Measurements from ENCODE around the gene RGS7.
"Not testable (repeated sequence)": the region's sequence is repeated elsewhere in the genome, so short reads cannot be mapped to it uniquely, and the experiment has no call there.

Gene RGS7

GRCh38 chr1:241271427-241271826 is 85.6 kb downstream of the RGS7 start:
- no peak for DNase-seq (ENCODE audit: low read depth)

DNA sequence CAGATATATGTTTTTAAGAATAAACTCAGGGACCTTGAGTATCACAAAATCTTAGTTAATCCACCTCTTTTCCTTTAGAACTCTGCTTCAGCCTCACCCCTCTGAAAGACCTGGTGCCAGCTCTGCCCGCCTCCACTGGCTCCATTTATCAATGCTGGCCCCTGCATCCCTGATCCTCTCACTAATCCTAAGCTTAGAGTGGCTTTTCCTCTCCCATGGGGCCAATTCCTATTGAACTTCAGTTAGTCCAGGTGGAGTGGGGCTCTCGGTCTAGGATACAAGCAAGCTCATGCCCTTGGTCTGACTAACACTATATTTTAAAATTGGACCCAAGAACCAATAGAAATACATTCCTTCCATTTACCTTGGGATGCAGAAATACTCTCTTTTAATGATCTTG is 87.0 kb downstream of the RGS7 start:
- DNase-seq (ENCODE audit: low read depth), result no peak

DNA sequence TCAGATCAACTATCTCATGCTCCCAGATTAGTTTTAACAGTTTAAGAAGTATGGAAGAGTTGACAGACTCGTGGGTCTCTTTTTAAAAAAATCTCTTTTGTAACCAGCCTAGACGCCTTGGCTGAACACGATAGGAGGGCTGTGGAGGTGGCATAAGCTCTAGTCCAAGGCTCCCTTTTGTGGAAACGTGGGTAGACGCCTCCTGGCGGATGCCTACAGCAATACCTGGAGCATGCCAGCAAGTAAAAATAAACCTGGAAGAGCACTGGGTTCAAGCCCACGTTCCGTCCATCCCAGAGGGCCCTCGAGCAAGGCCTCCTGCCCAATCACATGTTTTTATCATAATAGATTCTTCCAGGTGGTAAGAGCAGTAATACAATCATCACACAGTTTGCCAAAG is 87.9 kb downstream of the RGS7 start:
- DNase-seq (ENCODE audit: low read depth), result no peak

DNA sequence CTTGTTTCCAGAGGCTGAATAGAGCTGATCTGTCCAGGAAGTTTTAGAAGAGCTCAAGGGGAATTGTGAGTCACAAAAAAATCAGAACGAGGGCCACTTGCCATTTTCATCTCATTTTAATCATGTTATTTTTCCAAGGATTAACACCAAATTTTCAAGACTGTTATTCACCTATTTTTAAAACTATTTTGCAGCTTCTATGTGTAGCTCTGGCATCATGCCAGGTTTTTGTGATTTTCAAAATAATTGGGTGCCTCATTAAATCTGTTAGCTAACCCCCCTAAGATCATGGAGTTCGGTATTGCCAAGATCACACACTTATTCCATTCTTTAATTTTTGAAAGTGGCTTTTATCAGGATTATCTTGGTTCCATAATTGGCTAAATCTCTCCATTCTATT is 90.9 kb downstream of the RGS7 start:
- no peak for DNase-seq (ENCODE audit: low read depth)

DNA sequence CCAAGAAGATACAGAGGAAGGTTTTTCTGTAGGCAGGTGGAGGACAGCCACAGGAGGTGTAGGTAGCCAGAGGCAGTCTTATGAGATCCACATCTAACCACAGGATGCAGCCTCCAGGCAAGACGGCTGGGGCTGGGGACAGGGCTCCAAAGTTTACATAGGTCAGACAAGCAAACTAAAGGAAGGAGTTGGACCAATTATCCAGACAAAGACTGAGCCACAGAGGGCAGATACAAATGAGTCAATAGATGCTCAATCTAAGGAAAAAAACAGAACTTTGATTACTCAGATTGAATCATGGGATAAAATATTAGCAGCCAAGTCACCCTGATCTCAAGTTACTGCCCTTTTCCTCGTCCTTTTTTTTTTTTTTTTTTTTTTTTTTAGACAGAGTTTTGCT is 91.6 kb downstream of the RGS7 start:
- DNase-seq (ENCODE audit: low read depth), result peak; percentile 26

- DNase-seq (ENCODE audit: low read depth), result no peak
Measured at GRCh38 chr1:241263346-241263745, 93.7 kb downstream of the RGS7 start.

- peak; percentile 28 for DNase-seq (ENCODE audit: low read depth)
Measured at GRCh38 chr1:241253471-241253870, 103.5 kb downstream of the RGS7 start.

DNA sequence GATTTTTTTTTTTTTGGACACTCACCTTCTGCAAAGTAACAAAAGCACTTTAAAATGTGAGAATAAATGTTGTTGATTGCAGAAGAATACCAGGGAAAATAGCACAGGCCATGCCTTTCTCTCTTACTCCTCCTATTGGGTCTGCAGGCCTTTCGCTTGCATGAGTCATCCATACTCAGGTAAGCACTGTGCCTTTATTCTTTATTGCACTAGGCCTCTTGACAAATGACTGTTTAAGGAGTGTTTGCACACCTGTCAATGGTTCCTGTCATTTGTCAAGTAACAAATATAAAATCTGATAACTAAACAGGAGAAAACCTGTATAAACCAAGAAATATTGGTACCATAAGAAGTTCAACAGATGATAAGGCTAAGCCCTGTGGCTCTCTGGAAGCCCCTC is 106.5 kb downstream of the RGS7 start:
- no peak for DNase-seq (ENCODE audit: low read depth)

DNA sequence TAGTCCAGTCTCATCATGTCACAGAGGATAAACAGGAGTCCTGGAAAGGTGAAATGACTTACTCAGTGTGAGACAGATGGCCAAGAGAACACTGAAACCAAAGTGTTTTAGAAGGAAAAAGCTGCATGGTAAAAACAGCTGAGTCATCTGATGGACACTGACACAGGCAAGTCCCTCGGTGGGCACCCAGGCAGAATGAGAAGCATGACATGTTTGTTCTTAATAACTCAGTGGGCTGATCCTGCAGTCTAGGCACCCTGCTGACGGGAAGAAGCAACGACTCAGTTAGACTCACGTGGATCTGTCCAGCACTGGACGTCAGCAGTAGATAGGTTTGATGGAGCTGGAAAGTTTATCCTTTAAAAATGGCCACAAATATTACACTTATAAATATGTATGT is 116.9 kb downstream of the RGS7 start:
- DNase-seq (ENCODE audit: low read depth), result no peak

GRCh38 chr1:241237873-241238272 is 119.1 kb downstream of the RGS7 start:
- no peak for DNase-seq (ENCODE audit: low read depth)

DNA sequence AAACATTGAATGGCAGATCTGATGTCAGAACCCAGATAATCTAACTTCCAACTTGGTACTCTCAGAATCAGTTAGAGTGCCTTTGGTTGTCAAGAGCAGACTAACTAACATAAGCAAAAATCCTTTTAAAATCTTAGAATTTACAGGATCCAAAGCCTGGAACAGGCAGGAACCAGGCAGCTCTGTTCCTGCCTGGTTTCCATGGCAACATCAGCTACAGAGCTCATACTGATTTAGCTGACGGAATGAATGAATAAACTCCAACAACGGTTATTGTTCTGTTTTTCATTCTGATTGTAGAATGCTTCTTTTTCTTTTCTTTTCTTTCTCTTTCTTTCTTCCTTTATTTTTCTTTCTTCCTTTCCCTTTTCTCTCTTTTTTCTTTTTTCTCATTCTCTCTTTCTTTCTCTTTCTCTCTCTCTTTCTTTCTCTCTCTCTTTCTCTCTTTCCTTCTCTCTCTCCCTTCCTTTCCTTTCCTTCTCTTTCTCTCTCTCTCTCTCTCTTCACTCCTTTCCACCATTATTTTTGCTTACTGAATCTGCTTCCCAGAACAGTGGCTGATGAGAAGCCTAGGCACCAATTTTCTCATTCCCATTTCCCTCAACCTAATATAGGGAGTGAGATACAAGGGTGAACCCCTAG is 121.6 kb downstream of the RGS7 start:
- no peak for DNase-seq (ENCODE audit: low read depth)

GRCh38 chr1:241229711-241230110 is 127.3 kb downstream of the RGS7 start:
- DNase-seq (ENCODE audit: low read depth), result no peak

DNA sequence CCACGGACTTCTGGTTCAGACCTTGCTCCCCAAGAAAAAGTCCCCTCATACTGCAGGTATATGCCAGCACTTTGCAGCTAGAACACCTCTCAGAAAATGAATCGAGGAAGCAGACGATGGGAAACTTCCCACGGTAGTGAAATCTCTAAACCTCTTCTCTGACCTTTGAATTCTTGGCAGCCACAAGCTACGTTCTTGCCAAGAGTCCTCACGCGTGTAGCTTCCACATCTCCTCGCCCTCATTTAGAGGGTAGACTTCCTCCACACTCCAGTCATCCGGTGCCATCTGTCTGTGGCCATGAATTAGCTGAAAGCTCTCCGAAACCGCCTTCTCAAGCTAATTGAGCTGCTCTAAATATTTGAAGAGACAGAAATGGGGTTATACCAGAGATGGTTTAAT is 127.8 kb downstream of the RGS7 start:
- no peak for DNase-seq (ENCODE audit: low read depth)

DNA sequence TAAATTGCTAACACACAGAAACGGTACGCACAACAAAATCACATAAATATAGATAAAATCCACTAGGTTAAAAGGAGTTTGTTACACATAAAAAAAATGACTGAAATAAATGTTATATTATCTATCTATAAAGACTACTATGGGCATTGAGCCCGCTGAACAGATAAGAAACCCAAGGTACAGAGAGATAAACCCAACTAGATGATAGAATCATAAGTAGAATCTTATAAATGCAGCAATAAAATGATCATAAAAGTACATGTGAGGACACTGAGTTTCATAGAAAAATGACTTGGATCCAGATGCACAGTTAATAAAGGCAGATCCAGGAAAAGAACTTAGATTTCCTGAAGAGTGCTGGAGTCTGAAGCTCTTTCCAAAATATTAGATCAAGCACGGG is 128.7 kb downstream of the RGS7 start:
- DNase-seq (ENCODE audit: low read depth), result no peak

- DNase-seq (ENCODE audit: low read depth), result no peak
Measured at GRCh38 chr1:241225741-241226140, 131.3 kb downstream of the RGS7 start.

DNA sequence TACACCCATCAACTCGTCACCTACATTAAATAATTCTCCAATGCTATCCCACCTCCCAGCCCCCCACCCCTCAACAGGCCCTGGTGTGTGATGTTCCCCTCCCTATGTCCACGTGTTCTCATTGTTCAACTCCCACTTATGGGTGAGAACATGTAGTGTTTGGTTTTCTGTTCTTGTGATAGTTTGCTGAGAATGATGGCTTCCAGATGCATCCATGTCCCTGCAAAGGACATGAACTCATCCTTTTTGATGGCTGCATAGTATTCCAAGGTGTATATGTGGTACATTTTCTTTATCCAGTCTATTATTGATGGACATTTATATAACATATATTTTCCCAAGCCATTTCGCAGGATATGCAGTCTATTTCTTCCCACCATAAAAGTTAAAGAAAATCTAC is 132.8 kb downstream of the RGS7 start:
- DNase-seq (ENCODE audit: low read depth), result not testable (repeated sequence)

DNA sequence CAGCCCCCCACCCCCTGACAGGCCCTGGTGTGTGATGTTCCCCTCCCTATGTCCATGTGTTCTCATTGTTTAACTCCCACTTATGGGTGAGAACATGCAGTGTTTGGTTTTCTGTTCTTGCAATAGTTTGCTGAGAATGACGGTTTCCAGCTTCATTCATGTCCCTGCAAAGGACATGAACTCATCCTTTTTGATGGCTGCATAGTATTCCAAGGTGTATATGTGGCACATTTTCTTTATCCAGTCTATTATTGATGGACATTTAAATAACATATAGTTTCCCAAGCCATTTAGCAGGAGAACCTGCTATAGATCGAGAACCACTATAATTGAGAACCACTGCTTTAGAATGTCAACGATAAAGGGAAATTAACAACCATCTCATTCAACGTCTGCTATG is 134.2 kb downstream of the RGS7 start:
- DNase-seq (ENCODE audit: low read depth), result not testable (repeated sequence)

DNA sequence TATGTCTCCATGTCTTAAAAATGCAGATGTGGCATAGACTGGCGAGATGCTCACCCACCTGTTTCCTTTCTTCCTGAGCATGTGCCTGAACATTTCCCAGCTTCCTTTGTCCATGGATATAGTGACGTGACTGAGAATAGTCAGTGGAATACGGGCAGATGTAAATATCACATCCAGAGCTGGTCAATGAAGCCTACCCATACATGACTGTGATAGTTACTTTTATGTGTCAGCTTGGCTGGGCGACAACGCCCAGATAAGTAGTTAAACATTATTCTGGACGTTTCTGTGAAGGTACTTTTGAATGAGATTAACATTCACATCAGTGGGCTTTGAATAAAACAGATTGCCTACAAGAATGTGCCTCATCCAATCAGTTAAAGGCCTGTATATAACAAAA is 135.7 kb downstream of the RGS7 start:
- no peak for DNase-seq (ENCODE audit: low read depth)

DNA sequence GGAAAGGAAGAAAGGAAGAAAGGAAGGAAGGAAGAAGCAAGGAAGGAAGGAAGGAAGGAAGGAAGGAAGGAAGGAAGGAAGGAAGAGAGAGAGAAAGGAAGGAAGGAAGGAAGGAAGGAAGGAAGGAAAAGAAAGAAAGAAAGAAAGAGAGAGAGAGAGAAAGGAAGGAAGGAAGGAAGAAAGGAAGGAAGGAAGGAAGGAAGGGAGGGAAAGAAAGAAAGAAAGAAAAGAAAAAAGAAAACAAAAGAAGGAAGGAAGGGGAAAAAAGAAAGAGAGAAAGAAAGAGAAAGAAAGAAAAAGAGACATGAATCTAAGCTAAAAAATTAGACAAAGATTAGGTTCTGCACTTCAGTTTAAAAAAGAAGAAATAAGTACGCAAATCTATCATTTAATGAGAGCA is 136.1 kb downstream of the RGS7 start:
- DNase-seq (ENCODE audit: low read depth), result not testable (repeated sequence)

GRCh38 chr1:241219449-241219848 is 137.6 kb downstream of the RGS7 start:
- no peak for DNase-seq (ENCODE audit: low read depth)

- no peak for DNase-seq (ENCODE audit: low read depth)
Measured at GRCh38 chr1:241217516-241217915, 139.5 kb downstream of the RGS7 start.

DNA sequence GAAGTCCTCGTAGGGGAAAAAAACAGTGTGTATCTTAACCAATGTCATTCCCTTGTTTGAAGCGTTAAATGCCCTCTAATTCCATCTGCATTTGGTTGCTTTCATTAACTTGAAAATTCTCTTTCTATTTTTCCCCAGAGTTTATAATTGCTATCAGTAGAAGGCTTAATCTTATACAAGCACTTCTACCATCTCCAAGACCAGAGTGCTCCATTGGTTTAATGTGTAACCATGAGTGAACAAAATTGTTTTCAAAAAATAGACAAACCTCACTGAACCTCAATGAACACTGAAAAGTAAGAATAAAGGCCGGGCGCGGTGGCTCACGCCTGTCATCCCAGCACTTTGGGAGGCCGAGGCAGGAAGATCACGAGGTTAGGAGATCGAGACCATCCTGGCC is 141.3 kb downstream of the RGS7 start:
- DNase-seq (ENCODE audit: low read depth), result no peak

DNA sequence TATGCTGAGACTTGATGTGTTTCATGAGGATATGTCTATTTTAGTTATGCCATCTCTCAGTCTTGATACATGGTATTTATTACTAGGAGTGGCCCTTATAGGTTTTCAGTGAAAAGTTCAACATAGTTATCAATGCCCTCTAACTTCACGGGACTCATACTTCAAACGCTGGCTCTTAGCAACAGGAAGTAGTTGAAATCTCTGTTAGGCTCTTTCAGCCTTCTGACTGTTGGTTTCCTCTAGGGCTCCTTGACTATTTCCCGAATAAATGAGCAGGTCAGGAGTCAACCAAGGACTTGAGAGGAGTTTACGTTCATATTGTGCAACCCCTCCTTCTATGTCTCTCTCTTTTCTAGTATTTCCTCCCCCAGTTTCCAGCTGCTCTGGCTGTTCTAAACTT is 141.8 kb downstream of the RGS7 start:
- DNase-seq (ENCODE audit: low read depth), result no peak

DNA sequence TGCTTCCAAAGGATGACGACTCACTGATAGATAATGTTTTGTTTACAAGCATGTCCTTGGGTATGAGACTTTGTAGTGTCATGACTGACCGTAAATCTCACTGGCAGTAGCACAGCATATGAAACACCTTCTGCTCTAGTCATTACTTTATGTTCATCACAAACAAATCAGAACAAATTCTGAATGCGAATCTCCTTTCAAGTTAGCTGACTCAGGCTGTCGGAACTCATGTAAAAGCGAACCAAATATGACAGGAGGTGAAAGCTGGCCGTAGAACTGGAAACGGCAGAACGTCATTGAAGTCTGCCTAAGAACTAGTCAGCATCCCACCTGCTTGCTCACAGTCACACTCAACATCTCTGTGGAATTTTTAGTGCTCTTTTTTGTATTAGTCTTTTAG is 143.9 kb downstream of the RGS7 start:
- no peak for DNase-seq (ENCODE audit: low read depth)

GRCh38 chr1:241212628-241213027 is 144.4 kb downstream of the RGS7 start:
- no peak for DNase-seq (ENCODE audit: low read depth)

Data from HS-5 (cell line).